WERI-Rb-1 (cell line): ENCODE measurements around the gene RTN3.

Source experiments
- DNase-seq: peaks from one replicate; pipeline ENCODE4 v3.0.0-alpha.2; 2020
- H3K27ac ChIP-seq: fragments of 250-450 bp; sonication (Bioruptor Pico); 2 replicates; pipeline ENCODE4 v1.5.1; 2020; ENCODE audit warnings: mild to moderate bottlenecking, moderate library complexity
- H3K27me3 ChIP-seq: fragments of 250-450 bp; sonication (Bioruptor Pico); 2 replicates; pipeline ENCODE4 v1.5.1; 2021; ENCODE audit warnings: mild to moderate bottlenecking, low read depth, moderate library complexity; ENCODE audit not compliant: insufficient read depth, severe bottlenecking
- H3K36me3 ChIP-seq: fragments of 250-450 bp; sonication (Bioruptor Pico); 2 replicates; pipeline ENCODE4 v1.5.1; 2020; ENCODE audit warnings: mild to moderate bottlenecking, moderate library complexity
- H3K4me3 ChIP-seq: 2 replicates; pipeline ENCODE4 v1.5.1; 2011; ENCODE audit warnings: low read depth, mild to moderate bottlenecking, control low read depth, low read length
- H3K9me3 ChIP-seq: fragments of 250-450 bp; sonication (Bioruptor Pico); 2 replicates; pipeline ENCODE4 v1.5.1; 2021; ENCODE audit warnings: mild to moderate bottlenecking, moderate library complexity; ENCODE audit not compliant: severe bottlenecking
- TF ChIP-seq, protein P1 (sequence below): IDR thresholded peaks from 2 replicates; pipeline ENCODE4 v1.5.1; 2011; ENCODE audit warnings: low read depth, mild to moderate bottlenecking, control low read depth, inconsistent platforms, low read length

The RTN3 gene

DNA sequence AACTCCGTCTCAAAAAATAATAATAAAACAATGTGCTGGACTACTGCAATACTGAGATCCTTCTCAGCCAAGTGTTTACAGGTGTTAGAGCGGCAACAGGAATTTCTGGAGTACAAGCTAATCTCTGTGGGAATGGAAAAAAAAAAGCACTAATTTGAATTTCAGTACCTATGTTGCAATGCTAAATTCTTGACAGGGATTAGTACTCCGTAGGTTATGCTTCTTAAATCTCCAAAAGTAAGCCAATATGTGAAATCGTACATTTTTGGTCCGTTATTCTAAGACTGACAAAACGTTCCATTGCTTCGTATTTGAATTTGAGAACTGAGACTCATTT, 11.2 kb upstream of the RTN3 start:
- TF ChIP-seq, protein P1, sequence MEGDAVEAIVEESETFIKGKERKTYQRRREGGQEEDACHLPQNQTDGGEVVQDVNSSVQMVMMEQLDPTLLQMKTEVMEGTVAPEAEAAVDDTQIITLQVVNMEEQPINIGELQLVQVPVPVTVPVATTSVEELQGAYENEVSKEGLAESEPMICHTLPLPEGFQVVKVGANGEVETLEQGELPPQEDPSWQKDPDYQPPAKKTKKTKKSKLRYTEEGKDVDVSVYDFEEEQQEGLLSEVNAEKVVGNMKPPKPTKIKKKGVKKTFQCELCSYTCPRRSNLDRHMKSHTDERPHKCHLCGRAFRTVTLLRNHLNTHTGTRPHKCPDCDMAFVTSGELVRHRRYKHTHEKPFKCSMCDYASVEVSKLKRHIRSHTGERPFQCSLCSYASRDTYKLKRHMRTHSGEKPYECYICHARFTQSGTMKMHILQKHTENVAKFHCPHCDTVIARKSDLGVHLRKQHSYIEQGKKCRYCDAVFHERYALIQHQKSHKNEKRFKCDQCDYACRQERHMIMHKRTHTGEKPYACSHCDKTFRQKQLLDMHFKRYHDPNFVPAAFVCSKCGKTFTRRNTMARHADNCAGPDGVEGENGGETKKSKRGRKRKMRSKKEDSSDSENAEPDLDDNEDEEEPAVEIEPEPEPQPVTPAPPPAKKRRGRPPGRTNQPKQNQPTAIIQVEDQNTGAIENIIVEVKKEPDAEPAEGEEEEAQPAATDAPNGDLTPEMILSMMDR = no peak
- H3K9me3 ChIP-seq = no peaks in the 10 kb centered on the region
- DNase-seq = no peak
- H3K4me3 ChIP-seq = no peak overlapping the region
- H3K27ac ChIP-seq = no peak overlapping the region
- H3K27me3 ChIP-seq = no peaks in the 10 kb centered on the region
- no peaks in the 10 kb centered on the region for H3K36me3 ChIP-seq

DNA sequence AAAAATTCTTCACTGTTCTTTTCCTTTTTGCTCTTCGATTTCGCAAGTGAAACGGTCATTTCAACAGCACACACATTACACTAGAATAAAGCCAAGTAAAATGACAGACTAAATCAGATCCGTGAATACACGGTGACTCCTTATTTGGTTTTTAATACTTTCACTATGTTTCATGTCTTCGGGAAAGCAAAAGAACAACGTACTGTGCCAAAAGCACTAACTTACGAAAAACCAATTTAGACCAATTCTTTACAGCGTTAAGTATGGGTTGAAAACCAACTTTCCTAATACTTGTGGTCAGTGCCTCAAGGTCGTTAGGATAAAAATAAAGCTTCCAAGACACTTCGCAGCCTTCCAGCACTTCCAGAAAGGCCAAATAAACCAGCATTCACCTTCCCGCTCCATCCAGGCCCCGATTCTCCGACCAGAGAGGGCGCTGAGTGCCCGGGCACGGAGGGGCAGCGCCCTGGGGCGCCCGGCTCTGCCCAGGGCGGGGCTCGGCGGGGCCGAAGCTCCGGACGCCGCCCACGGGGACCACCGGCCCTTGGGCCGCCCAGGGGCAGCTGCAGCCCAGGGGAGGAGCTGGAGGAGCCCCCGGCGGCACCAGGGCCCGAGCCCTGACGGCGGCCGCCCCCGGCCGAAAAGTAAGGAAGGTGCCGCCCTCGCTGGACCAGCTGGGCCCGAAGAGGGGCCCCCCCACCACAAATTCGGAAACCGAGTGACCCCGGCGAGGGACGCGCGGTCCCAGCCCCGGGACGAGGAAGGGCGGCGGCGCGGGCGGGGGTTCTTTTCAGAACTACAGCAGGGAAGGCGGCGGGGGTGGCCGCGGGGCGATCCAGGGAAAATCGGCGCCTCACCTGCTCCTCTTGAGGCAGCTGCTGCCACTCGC, 10.6 kb upstream of the RTN3 start:
- Histone ChIP-seq H3K27me3 (no peaks in the 10 kb centered on the region), H3K9me3 (no peaks in the 10 kb centered on the region), H3K4me3 (no peak overlapping the region), H3K27ac (no peak overlapping the region), H3K36me3 (no peaks in the 10 kb centered on the region)
- no peak for DNase-seq
- TF ChIP-seq, protein P1 = 0 out of 2 replicates have a peak, but pooled peaks have one; percentile 10

DNA sequence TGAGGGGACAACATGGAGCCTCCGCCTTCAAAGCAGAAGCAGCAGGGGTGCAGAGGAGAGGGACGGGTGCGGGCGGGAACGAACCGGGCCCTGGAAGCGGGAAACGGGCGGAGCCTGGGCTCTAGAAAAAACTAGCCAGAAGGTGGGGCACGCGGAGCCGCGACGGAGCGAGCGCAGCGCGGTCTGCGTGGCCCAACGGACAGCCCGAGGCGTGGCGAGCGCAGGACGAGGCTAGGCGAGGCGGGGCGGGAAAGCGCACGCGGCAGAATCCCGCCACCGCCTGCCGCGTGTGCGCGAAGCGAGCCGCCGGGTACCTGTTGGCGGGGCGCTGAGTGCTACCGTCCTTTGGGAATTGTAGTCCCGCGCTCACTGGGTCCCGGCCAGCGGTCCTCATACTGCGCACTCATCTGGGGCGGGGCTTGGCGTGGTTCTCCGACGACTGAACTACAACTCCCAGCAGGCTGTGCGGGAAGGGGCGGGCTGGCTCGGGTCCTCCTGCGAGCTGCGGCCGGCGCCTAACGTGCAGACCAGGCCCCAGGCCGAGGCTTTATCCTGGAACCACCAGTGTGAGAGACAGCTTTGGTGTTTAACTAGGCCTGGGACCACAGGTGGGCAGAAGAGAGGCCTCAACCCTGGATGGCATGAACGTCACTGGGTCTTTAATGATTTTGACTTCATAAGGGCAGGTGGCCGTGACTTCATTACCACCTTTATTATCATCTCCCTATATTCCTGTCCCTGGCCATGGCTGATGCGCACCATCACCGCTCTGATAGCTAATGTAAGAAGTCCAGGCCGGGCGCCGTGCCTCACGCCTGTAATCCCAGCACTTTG, 9.8 kb upstream of the RTN3 start, which contains the start of gene ATL3:
Gene ATL3 (minus strand): TSS at position 55 of the 834 bp plus-strand sequence. CDS start 41 bp downstream, at position 14.
- peak; percentile 14 for DNase-seq
- Histone ChIP-seq H3K36me3 (no peaks in the 10 kb centered on the region), H3K27me3 (no peaks in the 10 kb centered on the region), H3K27ac (no peak within 1 kb of the TSS), H3K4me3 (no peak within 1 kb of the TSS), H3K9me3 (no peaks in the 10 kb centered on the region)
- TF ChIP-seq, protein P1 = no peak

DNA sequence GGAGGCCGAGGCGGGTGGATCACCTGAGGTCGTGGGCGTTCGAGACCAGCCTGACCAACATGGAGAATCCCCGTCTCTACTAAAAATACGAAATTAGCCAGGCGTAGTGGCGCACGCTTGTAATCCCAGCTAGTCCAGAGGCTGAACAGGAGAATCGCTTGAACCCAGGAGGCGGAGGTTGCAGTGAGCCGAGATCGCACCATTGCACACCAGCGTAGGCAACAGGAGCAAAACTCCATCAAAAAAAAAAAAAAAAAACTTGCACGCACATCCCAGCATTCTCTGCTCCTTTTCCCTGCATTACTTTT, 9.2 kb upstream of the RTN3 start:
- H3K4me3 ChIP-seq = no peak overlapping the region
- H3K36me3 ChIP-seq = no peaks in the 10 kb centered on the region
- TF ChIP-seq, protein P1 = no peak
- no peaks in the 10 kb centered on the region for H3K9me3 ChIP-seq
- no peak overlapping the region for H3K27ac ChIP-seq
- H3K27me3 ChIP-seq = no peaks in the 10 kb centered on the region
- DNase-seq = no peak

DNA sequence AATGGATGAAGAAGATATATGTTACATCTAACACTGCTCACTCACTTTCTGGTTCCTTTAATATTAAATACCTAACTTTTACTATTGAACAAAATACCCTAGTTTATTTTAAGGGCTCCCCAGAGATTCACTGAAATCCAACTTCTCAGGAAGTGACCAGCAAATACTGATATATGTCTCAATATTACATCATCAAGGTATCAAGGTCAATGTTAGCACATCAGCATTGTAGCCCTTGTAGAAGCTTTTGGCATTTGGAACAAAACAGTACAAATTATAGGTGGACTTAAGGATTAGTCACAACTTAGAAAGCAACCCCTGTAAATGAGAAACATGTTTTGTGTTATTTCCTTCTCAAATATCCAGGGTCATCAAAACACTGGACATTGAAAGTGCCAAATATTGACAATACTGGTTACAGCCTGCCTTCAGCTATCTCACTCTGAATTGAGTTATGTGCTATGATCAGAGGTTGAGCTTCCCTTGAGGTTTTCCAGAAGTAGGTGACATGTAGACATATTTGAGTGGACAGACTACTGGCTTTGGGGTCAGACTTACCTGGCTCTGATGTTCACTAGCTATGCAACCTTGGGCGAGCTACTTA, 8.3 kb upstream of the RTN3 start:
- no peak for DNase-seq
- H3K9me3 ChIP-seq = no peaks in the 10 kb centered on the region
- H3K4me3 ChIP-seq = no peak overlapping the region
- TF ChIP-seq, protein P1 = no peak
- H3K27ac ChIP-seq = no peak overlapping the region
- no peaks in the 10 kb centered on the region for H3K27me3 ChIP-seq
- H3K36me3 ChIP-seq = no peaks in the 10 kb centered on the region
